K562 (cell line): ENCODE data around the gene CLEC10A. TPM values are rescaled to one million over a fixed set of nuclear protein-coding genes. Genes with fewer than 3 reads are reported as not detected.

Experiments
- CEBPB ChIP-seq: fragments of 450-650 bp; IDR thresholded peaks from 2 replicates; pipeline ENCODE4 v1.6.1; 2016; ENCODE audit warnings: missing genetic modification characterization, missing compliant biosample characterization
- CREB3 ChIP-seq: fragments of 450-650 bp; conservative IDR thresholded peaks from 2 replicates; pipeline ENCODE4 v1.6.1; 2016; ENCODE audit warnings: missing genetic modification characterization, low read depth, mild to moderate bottlenecking, missing compliant biosample characterization, moderate library complexity
- HDAC2 ChIP-seq: fragments of 450-650 bp; IDR thresholded peaks from 2 replicates; pipeline ENCODE4 v1.6.1; 2016; ENCODE audit warnings: mild to moderate bottlenecking
- NFRKB ChIP-seq: fragments of 450-650 bp; IDR thresholded peaks from 2 replicates; pipeline ENCODE4 v1.6.1; 2016; ENCODE audit warnings: low read depth
- PTTG1 ChIP-seq: fragments of 450-650 bp; IDR thresholded peaks from 2 replicates; pipeline ENCODE4 v1.6.1; 2016; ENCODE audit warnings: low read depth, mild to moderate bottlenecking, missing genetic modification characterization, missing compliant biosample characterization
- RBM14 ChIP-seq: fragments of 200-400 bp; formaldehyde crosslinking; IDR thresholded peaks from 2 replicates; pipeline ENCODE4 v1.6.1; 2018; ENCODE audit warnings: low read depth, mild to moderate bottlenecking, low read length, moderate library complexity, borderline replicate concordance; ENCODE audit not compliant: insufficient read depth
- RUNX1 ChIP-seq: sonication (generic); IDR thresholded peaks from 2 replicates; pipeline ENCODE4 v1.6.1; 2016; ENCODE audit warnings: antibody characterized with exemption, low read depth
- SAP30 ChIP-seq: fragments of 200-600 bp; sonication (generic); IDR thresholded peaks from 2 replicates; pipeline ENCODE4 v1.6.1; 2012; ENCODE audit warnings: borderline replicate concordance, low read depth, mild to moderate bottlenecking, moderate library complexity, low read length, control low read depth, inconsistent platforms; ENCODE audit not compliant: insufficient read depth, poor library complexity, severe bottlenecking
- TCF3 ChIP-seq: sonication (generic); formaldehyde crosslinking; IDR thresholded peaks from 2 replicates; pipeline ENCODE4 v1.4.0; 2020; ENCODE audit warnings: mild to moderate bottlenecking, missing genetic modification reagents
- XRCC5 ChIP-seq: fragments of 200-400 bp; formaldehyde crosslinking; IDR thresholded peaks from 2 replicates; pipeline ENCODE4 v1.6.1; 2017; ENCODE audit warnings: low read depth, mild to moderate bottlenecking, low read length
- polyA plus RNA-seq, 8 experiments: library from polyadenylated mRNA; depleted of rRNA in 4 of 8; stranded (reverse) in 5 of 8; unstranded in 3 of 8; fragments of >200 nt; fragmentation: Nextera tagmentation in 2 of 8; fragmentation: Illumina TruSeq in 1 of 8; extraction: Ambion mirVana in 2 of 8; extraction: Trizol in 1 of 8; gene quantifications; 2 replicates each; pipeline versions ENCODE4 v1.2.1 to v1.2.3, GENCODE V29; 2011 to 2014; ENCODE audit warnings: inconsistent platforms in 1 of 8, missing spikeins in 1 of 8
- total RNA-seq, 7 experiments: library from RNA; depleted of rRNA in 6 of 7; stranded (reverse); fragments of >200 nt in 6 of 7; fragmentation: Illumina TruSeq in 2 of 7; extraction: Trizol in 2 of 7; gene quantifications; 2 replicates each; pipeline versions ENCODE4 v1.2.1 to v1.2.3, GENCODE V29; 2011 to 2021; ENCODE audit warnings: low replicate concordance in 1 of 7
- TF ChIP-seq, protein P1 (sequence below), 3 experiments: fragments of 200-800 bp in 1 of 3; sonication (Bioruptor generic) in 1 of 3; sonication (generic) in 1 of 3; formaldehyde crosslinking in 1 of 3; IDR thresholded peaks; 2 replicates each; pipeline versions ENCODE4 v1.6.1 to v1.8.0; 2016 to 2022; ENCODE audit warnings: mild to moderate bottlenecking in 2 of 3, missing compliant biosample characterization in 2 of 3, missing genetic modification characterization in 2 of 3, missing genetic modification reagents in 1 of 3
- TF ChIP-seq, protein P2 (sequence below), 2 experiments: fragments of 450-650 bp in 1 of 2; sonication (generic) in 1 of 2; formaldehyde crosslinking in 1 of 2; IDR thresholded peaks; 2 replicates each; pipeline versions ENCODE4 v1.7.1 to v1.9.0; 2016 to 2022; ENCODE audit warnings: inconsistent platforms in 1 of 2, mild to moderate bottlenecking in 1 of 2, missing genetic modification reagents in 1 of 2
- TF ChIP-seq, protein P3 (sequence below): fragments of 450-650 bp; IDR thresholded peaks from 2 replicates; pipeline ENCODE4 v1.6.1; 2018; ENCODE audit warnings: mild to moderate bottlenecking, low read depth; ENCODE audit not compliant: partially characterized antibody

Gene CLEC10A
- total and polyA plus RNA-seq, 9 of the 15 experiments (the other 6 are each of a cell fraction or from before 2014, with no cell fraction given): 0.04 to 0.11 (median 0.05) TPM; not detected in 6

DNA sequence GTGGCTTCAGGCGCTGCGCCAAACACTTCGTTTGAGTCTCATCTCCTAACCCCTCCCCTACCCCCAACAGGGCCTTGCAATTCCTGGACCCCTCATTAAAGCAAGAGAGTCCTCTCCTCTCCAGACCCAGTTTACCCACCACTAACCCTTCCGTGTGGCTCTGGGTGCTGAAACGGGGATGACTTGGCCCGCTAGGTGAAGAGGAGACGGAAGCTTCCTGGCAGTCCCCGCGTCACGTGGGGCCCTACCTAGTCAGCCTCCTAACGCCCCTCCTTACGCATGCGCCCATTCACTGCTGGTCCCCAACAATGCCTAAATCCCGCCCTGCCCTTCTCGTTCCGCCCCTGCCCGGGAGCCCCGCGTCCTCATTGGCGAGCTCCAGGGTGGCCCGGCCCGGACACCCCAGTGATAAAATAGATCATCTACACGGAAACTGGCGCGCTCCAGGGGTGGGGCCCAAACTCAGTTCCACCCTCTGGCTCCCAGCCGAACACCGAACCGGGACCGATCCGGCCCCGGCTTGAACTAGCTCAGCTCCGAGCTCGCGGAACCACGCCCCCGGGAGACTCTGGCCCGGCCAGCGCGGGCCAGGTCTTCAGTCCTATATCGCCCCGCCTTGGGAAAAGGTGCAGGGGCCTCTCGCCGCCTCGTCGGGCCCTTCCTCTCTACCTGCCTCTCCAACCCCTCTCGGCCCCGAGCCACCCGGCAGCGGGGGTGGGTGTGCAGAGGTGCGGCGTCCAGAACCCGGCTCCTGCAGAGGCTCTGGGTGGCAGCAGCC lies 44.3 kb downstream of the CLEC10A start, which contains the start of gene SLC16A13 (continued):
- no peak for TF ChIP-seq TCF3
- TF ChIP-seq SAP30: no peak
- TF ChIP-seq, protein P1, sequence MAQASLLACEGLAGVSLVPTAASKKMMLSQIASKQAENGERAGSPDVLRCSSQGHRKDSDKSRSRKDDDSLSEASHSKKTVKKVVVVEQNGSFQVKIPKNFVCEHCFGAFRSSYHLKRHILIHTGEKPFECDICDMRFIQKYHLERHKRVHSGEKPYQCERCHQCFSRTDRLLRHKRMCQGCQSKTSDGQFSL (CRISPR knock-in tag; IDR thresholded peaks at IDR 0.05): no peak
- TF ChIP-seq, protein P1 (tag; IDR thresholded peaks at IDR 0.05): no peak
- no peak for TF ChIP-seq PTTG1
- TF ChIP-seq, protein P2, sequence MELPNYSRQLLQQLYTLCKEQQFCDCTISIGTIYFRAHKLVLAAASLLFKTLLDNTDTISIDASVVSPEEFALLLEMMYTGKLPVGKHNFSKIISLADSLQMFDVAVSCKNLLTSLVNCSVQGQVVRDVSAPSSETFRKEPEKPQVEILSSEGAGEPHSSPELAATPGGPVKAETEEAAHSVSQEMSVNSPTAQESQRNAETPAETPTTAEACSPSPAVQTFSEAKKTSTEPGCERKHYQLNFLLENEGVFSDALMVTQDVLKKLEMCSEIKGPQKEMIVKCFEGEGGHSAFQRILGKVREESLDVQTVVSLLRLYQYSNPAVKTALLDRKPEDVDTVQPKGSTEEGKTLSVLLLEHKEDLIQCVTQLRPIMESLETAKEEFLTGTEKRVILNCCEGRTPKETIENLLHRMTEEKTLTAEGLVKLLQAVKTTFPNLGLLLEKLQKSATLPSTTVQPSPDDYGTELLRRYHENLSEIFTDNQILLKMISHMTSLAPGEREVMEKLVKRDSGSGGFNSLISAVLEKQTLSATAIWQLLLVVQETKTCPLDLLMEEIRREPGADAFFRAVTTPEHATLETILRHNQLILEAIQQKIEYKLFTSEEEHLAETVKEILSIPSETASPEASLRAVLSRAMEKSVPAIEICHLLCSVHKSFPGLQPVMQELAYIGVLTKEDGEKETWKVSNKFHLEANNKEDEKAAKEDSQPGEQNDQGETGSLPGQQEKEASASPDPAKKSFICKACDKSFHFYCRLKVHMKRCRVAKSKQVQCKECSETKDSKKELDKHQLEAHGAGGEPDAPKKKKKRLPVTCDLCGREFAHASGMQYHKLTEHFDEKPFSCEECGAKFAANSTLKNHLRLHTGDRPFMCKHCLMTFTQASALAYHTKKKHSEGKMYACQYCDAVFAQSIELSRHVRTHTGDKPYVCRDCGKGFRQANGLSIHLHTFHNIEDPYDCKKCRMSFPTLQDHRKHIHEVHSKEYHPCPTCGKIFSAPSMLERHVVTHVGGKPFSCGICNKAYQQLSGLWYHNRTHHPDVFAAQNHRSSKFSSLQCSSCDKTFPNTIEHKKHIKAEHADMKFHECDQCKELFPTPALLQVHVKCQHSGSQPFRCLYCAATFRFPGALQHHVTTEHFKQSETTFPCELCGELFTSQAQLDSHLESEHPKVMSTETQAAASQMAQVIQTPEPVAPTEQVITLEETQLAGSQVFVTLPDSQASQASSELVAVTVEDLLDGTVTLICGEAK (IDR thresholded peaks at IDR 0.05): no peak
- TF ChIP-seq, protein P2 (CRISPR knock-in tag; IDR thresholded peaks at IDR 0.05): no peak
- TF ChIP-seq NFRKB: no peak
- no peak for TF ChIP-seq CREB3 (tag)
- TF ChIP-seq RBM14: no peak
- TF ChIP-seq XRCC5: no peak
- no peak for TF ChIP-seq RUNX1
- TF ChIP-seq CEBPB (tag): no peak
- TF ChIP-seq HDAC2: no peak
- TF ChIP-seq, protein P3, sequence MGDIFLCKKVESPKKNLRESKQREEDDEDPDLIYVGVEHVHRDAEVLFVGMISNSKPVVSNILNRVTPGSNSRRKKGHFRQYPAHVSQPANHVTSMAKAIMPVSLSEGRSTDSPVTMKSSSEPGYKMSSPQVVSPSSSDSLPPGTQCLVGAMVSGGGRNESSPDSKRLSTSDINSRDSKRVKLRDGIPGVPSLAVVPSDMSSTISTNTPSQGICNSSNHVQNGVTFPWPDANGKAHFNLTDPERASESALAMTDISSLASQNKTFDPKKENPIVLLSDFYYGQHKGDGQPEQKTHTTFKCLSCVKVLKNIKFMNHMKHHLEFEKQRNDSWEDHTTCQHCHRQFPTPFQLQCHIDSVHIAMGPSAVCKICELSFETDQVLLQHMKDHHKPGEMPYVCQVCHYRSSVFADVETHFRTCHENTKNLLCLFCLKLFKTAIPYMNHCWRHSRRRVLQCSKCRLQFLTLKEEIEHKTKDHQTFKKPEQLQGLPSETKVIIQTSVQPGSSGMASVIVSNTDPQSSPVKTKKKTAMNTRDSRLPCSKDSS: no peak
